GM21447 (cell line): ENCODE measurements around the gene BBS1.
A peak's percentile ranks its signal among the peaks of the same experiment; 100 is the strongest.

ENCODE experiments used
- ATAC-seq: cut with Tn5 transposase; IDR thresholded peaks from one replicate; pipeline ENCODE4 v1.9.1; 2021; ENCODE audit not compliant: unreplicated experiment

The BBS1 gene

DNA sequence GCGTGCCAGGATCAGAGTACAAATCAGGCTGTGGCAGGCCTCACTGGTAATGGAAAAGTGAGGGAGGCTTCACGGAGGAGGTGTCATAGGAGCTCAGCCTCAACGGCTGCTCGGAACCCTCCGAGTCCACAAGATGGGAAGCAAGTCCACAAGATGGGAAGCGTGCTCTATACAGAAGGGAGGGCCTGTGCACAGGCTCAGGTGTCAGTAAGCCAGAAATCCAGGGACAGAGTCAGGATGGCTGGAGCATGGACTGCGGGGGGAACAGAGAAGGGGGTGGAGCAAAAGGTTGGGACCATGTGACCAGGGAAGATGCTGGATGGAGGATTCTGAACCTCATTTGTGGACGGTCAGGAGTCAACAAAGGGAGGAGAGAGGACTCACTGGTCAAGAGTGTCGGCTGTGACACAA is 33.6 kb upstream of the BBS1 start:
- ATAC-seq = no peak

DNA sequence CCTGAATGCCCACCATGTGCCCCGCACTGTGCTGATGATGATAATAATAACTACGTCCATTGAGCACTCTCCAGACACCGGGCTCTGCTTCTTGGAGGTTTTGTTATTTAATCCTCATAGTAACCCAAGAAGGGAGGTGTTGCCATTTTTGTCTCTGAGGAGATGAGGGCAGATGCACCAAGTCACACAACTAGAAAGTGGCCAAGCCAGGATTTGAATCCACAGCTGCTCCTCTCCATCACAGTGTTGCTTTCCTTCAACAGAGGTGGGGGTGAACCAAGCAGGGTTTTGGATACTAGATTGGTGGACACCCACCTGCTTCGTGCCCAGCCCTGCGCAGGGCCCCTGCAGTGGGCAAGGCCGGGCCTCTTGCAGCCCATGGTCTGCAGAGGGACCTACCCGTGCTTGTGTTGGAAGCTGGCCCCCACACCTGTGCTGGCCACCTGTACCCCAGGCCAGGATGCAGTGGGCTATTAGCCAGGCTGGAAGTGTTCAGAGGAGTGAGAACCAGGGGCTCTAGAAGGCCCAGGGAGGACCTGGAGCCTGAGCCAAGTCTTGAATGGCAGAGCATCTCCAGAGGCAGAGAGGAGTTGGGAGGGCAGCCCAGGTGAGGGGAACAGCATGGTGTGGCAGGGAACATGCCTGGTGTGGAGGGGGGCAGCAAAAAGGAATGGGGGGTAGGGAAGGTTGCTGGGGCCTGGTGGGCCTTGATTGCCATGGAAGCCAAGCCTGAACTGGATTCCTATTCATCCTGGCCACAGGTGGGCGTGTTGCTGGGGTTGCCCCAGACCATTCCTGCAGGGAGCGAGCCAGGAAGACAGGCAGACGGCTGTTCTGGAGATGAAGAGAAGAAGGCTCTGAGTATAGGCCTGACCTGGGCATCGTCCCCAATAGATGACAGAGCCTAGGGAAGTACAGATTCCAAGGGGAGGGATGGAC is 32.9 kb upstream of the BBS1 start:
- ATAC-seq = no peak

DNA sequence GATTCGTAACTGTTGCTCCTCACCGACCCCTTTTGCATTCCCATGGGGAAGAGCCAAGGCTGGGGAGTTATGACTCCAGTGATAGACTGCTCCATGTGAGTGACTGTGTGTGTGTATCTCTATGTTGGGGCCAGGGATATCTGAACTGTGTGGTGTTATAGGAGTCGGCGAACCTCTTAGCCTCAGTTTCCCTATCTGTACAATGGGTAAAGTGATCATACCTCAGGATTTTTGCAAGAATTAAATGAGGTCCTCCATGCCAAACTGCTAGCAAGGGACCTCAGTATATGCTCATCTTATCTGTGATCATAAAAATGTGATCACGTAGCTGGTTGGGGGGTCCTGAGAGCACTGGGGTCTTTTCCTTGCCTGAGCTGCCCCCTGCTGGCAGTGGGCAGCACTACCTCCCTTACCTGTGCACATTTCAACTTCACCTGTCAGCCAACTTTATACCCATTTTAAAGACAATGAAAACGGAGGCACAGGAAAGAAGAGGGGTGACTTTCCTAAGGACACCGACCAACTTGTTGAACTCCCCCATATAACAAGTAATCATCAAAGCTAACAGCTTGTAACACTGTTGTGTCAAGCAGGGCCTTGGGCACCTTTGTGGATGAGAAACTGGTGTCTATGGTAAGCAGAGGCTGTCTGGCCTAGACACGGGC is 31.6 kb upstream of the BBS1 start:
- no peak for ATAC-seq

DNA sequence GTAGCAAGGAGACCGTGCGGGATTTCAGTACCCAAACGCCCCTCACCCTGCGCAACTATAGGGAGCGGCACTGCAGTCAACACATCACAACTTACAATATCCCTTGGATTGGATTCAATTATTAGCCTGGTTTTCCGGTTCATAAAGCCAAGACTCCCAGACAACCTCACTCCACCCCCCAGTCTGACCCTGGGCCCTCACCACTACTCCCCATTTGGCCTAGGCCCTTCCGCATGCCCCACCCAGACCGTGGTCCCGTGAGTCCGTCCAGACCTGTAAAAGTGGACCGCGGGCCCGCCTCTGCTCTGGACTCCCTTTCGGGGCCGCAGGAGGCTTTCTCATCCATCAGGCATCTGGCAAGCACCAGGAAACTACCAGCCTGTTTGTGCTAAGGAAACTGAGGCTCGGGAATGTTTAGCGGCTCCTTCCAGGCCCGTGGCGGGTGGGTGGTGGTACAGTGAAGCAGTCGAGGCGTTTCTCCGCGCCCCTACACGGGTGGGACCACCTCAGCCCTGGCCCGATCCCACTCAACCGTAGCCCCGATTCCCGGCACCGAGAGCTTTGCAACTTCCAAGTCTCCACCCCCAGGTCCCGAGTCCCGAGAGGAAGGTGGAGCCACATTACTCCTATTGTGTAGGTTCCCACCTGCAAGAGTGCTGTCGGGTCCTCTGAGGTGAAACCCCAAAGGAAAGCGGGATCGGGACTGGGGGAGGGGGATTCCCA is 30.9 kb upstream of the BBS1 start:
- ATAC-seq = peak; percentile 9

DNA sequence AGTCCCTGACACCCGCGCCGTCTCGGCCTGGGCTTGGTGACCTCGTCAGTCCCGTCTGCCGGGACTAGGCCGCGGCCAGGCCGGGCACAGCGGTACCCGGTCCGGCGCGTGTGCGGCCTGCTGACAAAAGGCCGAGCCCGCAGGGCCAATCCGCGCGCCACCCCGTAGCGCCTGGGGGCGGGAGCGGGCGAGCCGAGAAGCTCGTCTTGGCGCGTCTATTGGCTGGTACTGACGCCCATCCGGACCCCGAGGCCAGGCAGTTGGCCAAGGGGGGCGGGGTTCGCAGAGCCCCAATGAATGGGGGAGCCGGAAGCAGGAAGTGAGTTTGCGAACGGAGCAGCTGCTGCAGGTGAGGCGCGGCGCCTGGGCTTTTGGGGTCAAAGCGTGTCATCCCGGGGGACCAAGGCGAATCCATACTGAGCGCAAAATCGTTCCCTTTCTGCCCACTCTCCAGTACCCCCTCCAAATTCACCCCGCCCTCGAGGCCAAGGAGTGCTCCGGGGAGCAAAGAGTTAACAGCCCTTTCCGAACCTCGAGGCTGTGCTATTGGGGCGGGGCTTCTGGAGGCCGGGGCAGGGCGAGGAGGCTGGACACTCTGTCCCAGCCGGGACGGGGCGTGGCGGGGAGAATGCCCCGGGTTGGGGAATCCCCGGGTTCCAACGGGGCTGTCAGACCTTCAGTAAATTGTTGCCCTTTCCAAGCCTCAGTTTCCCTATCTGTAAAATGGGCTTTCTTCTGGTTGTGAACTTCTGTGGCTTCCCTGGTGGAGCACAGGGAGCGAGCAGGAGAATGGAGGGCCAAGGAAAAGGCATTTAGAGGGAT is 30.1 kb upstream of the BBS1 start, which contains the start of gene DPP3:
Gene DPP3 (plus strand): TSS at position 318 of the 822 bp plus-strand sequence. CDS start 1,767 bp downstream, outside the sequence.
- ATAC-seq = peak; percentile 87

DNA sequence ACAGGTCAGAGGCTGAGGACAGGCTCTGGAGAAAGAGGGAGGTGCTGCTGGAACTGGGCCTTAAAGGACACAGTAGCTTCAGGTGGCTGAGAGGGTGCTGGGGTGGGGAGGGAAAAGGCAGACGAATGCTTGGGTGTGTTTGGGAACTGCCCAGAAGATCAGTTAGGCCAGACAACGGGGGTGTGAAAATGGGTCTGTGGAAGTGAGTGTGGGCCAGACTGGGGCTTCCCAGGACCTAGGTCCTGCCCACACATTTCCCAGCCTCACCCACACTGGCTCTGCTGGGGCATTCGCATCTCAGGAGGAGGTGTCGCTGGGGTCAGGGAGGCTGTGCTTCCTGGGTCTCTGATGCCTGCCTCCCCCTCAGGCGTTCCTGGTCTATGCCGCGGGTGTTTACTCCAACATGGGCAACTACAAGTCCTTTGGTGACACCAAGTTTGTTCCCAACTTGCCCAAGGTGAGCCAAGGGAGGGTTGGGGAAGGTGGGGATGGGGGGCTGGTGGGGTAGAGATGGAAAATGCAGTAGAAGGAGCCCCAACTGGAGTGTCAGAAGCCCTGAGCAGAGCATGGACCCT is 25.5 kb upstream of the BBS1 start:
- ATAC-seq = no peak

DNA sequence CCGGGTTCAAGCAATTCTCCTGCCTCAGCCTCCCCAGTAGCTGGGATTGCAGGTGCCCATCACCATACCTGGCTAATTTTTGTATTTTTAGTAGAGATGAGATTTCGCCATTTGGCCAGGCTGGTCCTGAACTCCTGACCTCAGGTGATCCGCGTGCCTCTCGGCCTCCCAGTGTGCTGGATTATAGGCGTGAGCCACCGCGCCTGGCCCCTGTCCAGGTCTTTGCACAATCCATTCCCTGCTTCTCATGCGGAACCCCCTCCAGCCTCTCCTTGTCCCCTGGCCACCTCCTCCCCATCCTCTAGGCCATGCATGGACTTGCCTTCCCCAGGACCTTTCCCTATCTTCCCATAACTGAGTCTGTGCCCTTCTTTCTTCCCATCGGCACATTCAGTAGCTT is 21.5 kb upstream of the BBS1 start:
- ATAC-seq = no peak

DNA sequence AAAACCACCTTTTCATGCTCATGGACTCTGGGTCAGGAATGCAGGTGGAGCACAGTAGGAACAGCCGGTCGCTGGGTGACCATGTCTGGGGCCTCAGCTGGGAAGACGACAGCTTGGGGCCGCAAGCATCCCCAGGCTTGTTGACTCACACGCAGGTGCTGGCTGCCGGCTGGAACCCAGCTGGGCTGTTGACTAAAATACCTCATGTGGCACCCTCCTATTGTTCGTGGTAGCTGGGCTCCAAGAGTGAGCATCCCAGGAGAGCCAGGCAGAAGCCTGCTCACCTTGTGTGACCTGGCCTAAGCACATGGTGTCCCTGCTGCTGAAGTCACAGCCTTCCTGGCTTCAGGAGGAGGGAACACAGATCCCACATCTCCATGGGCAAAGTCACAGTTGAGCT is 20.8 kb upstream of the BBS1 start:
- ATAC-seq = no peak

DNA sequence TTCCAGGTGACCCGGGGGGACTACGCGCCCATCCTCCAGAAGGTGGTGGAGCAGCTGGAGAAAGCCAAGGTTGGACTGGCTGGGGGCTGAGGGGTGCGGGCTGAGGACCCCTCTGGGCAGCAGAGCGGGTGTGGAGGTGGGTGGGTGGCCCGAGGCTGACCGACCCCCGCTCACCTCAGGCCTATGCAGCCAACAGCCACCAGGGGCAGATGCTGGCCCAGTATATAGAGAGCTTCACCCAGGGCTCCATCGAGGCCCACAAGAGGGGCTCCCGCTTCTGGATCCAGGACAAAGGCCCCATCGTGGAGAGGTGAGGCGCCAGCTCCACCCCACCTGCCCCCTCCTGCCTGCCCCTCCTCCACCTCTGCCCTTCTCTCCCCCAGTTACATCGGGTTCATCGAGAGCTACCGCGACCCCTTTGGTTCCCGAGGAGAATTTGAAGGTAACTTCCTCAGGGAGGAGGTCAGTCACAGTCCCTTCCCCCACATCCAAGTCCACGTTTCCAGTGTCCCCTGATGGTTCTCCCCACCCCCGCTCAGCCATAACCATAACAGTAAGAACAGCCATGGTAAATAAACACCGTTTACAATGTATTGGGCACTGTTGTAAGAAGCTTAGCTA is 19.0 kb upstream of the BBS1 start:
- ATAC-seq = no peak

DNA sequence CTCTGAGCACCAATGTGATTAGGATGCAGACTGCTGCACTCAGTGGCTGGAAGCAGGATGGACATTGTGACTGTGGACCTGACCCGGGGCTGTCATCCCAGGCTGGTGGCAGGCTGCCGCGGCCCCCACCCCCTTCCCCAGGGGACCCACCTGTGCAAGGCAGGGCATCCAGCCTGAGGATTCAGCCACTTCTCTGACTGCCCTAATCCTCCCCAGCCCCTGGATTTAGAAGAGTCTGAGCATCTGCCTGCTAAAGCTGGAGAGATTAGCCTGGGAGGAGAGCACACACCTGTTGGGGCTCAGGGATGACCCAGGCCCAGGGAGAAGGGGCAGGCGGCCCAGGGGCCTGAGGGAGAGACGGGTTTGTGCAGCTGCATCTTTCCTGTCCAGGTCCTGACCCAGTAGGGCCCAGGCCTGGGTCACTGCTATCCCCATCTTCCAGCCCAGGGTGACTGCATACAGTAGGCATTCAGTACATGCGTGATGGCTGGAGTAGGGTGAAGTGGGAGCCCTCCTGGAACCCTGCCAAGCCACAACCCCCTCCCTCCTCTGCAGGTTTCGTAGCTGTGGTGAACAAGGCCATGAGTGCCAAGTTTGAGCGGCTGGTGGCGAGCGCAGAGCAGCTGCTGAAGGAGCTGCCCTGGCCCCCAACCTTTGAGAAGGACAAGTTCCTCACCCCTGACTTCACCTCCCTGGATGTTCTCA is 18.1 kb upstream of the BBS1 start:
- ATAC-seq = no peak

DNA sequence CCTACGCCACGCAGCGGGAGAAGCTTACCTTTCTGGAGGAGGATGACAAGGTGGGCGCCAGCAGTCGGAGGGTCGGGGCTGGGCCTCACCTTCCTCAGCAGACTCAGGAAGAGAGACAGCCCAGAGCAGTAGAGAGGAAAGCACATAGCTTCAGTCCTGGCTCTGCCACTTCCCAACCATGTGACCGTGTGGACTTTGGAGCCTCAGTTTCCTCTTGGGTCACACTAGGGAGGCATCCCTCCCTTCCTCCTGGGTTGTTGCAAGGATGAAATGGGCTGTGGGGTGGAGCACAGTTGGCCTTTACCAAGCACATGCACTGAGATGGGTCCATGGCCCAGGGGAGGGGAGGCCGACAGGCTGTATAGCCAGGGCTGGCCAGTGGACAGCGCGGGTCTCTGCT is 17.3 kb upstream of the BBS1 start:
- no peak for ATAC-seq

DNA sequence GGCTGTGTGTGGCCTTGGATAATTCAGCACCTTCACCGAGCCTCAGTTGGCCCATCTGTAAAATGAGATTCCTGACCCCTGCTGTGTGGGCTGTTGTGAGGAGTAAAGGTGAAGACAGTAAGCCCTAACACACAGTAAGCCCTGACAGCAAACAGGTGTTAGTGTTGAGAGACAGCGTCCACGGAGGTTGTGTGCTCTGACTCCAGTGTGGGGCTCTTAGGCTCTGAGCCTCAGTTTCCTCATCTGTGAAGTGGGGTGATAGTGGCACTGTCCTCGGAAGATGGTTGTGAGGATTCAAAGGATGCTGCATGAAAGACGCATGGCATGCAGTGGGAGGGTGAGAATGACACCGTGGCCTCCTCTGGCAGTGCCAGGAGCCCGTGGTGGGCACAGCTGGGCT is 16.0 kb upstream of the BBS1 start:
- ATAC-seq = no peak

DNA sequence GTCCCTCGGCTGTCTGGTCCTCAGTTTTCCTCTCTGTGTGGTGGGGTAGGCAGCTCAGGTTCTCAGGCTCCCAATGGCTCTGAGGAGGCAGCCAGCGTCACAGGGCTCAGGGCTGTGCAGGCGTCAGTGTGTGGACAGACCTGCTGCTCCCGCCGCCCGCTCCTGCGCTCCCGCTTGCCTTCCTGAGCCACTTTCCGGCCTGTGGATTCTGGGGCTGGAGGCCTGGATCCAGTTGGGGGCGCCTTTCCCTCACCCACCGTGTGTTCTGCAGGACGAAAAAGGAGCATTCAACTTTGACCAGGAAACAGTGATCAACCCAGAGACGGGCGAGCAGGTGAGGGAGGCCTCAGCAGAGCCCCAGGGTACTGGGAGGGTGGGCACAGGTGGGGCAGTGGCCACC is 15.5 kb upstream of the BBS1 start:
- ATAC-seq = no peak

DNA sequence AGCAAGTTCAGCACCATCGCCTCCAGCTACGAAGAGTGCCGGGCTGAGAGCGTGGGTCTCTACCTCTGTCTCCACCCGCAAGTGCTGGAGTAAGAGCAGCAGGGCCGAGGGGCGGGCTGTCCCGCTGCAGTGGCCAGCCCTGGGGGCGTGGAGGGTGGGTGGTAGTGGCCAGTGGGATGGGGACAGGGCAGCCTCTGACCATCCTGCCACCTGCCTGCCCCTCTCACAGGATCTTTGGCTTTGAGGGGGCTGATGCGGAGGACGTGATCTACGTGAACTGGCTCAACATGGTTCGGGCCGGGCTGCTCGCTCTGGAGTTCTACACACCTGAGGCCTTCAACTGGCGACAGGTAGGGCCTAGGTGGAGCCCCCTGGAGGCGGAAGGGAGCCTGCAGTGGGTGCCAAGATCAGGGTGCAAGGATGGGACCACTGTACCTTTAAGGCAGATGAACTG is 15.0 kb upstream of the BBS1 start:
- ATAC-seq = no peak

DNA sequence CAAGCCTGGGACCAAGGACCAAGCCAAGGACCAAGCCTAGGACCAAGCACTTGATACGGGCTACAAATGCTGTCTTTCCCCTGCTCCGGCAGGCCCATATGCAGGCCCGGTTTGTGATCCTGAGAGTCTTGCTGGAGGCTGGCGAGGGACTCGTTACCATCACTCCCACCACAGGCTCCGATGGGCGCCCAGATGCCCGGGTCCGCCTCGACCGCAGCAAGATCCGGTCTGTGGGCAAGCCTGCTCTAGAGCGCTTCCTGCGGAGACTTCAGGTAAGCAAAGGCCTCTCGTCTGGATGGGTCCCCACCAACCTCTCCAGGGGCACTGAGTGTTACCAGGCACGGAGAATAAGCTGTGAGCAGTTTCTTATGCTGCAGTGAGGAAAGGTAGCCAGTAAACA is 13.2 kb upstream of the BBS1 start:
- no peak for ATAC-seq

DNA sequence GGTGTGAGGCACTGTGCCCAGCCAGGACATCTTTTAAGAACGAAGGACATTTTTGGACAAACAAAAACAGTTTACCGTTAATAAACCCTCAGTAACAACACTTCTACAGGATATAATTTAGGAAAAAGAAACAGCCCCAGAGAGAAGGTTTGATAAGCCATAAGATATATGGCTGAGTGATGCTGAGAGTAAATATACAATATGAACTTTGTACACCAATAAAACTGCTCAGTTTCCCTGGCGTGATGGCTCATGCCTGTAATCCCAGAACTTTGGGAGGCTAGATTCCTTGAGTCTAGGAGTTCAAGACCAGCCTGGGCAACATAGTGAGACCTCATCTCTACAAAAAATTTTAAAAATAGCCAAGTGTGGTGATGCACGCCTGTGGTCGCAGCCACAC is 11.9 kb upstream of the BBS1 start:
- ATAC-seq = no peak

DNA sequence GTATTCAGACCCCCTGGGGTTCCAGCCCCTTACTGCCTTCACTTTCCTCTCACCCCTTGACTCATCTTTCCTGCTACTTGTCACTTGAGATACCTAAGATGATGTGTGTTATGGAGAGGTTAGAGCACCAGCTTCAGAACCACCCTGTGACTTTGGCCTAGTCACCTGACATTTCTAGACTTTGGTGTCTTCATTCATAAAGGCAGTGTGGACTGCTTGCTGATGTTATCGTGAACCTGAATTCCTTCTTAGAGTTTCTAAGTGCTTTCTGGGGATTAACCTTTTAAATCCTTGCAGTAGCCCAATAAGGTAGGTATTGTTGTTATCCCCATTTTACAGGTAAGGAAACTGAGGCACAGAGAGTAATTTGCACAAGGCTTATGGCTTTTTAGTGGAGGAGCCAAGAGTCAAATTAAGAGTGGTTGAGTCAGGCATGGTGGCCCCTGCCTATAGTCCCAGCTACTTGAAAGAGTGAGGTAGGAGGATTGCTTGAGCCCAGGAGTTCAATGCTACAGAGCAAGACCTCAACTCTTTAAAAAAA is 5.1 kb upstream of the BBS1 start:
- ATAC-seq = no peak

DNA sequence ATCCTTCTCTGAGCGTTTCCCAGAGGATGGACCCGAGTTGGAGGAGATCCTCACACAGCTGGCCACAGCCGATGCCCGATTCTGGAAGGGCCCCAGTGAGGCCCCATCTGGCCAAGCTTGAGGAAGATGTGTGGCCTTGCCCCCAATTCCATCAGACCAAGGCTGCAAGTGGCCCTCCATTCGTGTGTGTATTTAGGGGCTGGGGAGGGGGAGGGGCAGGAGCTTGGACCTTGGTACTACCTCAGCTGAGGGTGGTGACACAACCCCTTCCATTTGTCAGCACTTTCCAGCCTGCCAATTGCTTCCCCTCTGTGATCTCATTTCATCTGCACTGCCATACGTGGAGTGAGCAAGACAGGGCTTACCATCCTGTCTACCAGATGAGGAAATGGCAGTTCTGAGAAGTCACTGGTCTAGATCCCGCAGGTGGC is 1.3 kb upstream of the BBS1 start:
- no peak for ATAC-seq

DNA sequence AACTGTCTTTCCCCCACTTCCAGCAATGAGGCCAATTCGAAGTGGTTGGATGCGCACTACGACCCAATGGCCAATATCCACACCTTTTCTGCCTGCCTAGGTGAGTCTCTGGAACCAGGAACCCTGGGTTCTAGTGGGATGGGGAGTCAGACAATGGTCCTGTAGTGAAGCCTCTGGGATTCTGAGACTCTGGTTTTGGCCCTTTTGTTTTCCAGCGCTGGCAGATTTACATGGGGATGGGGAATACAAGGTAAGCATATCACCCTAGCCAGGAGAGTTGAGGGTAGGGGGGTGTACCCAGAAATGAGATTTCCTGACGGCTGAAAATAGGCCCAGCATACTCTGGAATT is 530 bp downstream of the BBS1 start:
- no peak for ATAC-seq
